GM19025 (cell line): ENCODE results near the gene RRP1.
A peak's percentile ranks its signal among the peaks of the same experiment; 100 is the strongest.

Source experiments
- ATAC-seq: cut with Tn5 transposase; IDR thresholded peaks from one replicate; pipeline ENCODE4 v1.9.1; 2021; ENCODE audit warnings: mild to moderate bottlenecking, low read depth, moderate library complexity; ENCODE audit not compliant: unreplicated experiment

RRP1 gene

GRCh38 chr21:43774163-43774562 is 15.2 kb upstream of the RRP1 start:
- no peak for ATAC-seq

GRCh38 chr21:43775190-43775589 is 14.2 kb upstream of the RRP1 start:
- ATAC-seq = no peak

GRCh38 chr21:43775795-43776430 is 13.5 kb upstream of the RRP1 start, which contains the start of gene CSTB:
Gene CSTB (minus strand): TSS chr21:43776308. CDS start chr21:43776269, 39 bp downstream.
- ATAC-seq = peak; percentile 71

GRCh38 chr21:43777953-43778352 is 11.4 kb upstream of the RRP1 start:
- ATAC-seq = no peak

GRCh38 chr21:43778469-43779335 is 10.7 kb upstream of the RRP1 start:
- no peak for ATAC-seq

- no peak for ATAC-seq
Observed at GRCh38 chr21:43779660-43780059, 9.7 kb upstream of the RRP1 start.

- no peak for ATAC-seq
Observed at GRCh38 chr21:43781846-43782245, 7.5 kb upstream of the RRP1 start.

GRCh38 chr21:43782431-43783097 is 6.8 kb upstream of the RRP1 start:
- no peak for ATAC-seq

- ATAC-seq = no peak
Observed at GRCh38 chr21:43783098-43783700, 6.2 kb upstream of the RRP1 start.

- ATAC-seq = no peak
Observed at GRCh38 chr21:43785134-43785533, 4.2 kb upstream of the RRP1 start.

GRCh38 chr21:43786300-43786806 is 3.0 kb upstream of the RRP1 start:
- no peak for ATAC-seq

- no peak for ATAC-seq
Observed at GRCh38 chr21:43786807-43787440, 2.5 kb upstream of the RRP1 start.

GRCh38 chr21:43790010-43790524 is 690 bp downstream of the RRP1 start:
- no peak for ATAC-seq

GRCh38 chr21:43792406-43792805 is 3.0 kb downstream of the RRP1 start:
- ATAC-seq = no peak

GRCh38 chr21:43793243-43793642 is 3.9 kb downstream of the RRP1 start:
- no peak for ATAC-seq

GRCh38 chr21:43794311-43794710 is 4.9 kb downstream of the RRP1 start:
- ATAC-seq = no peak

- no peak for ATAC-seq
Observed at GRCh38 chr21:43794857-43795256, 5.5 kb downstream of the RRP1 start.

- no peak for ATAC-seq
Observed at GRCh38 chr21:43797415-43797814, 8.0 kb downstream of the RRP1 start.

- no peak for ATAC-seq
Observed at GRCh38 chr21:43797925-43798715, 8.7 kb downstream of the RRP1 start.
